HG03196 (cell line): ENCODE results near the gene ANKRD63.

Source experiments
- ATAC-seq: cut with Tn5 transposase; IDR thresholded peaks from one replicate; pipeline ENCODE4 v1.9.1; 2021; ENCODE audit not compliant: unreplicated experiment

The ANKRD63 gene

GRCh38 chr15:40279437-40280141 lies 3.3 kb downstream of the ANKRD63 start:
- ATAC-seq: no peak

- no peak for ATAC-seq
Observed at GRCh38 chr15:40278026-40278425, 4.8 kb downstream of the ANKRD63 start.

- ATAC-seq: no peak
Observed at GRCh38 chr15:40277471-40277870, 5.4 kb downstream of the ANKRD63 start.

GRCh38 chr15:40276927-40277326 lies 5.9 kb downstream of the ANKRD63 start:
- no peak for ATAC-seq

- ATAC-seq: no peak
Observed at GRCh38 chr15:40275954-40276353, 6.9 kb downstream of the ANKRD63 start.

- ATAC-seq: no peak
Observed at GRCh38 chr15:40275523-40275922, 7.3 kb downstream of the ANKRD63 start.

GRCh38 chr15:40274350-40275274 lies 8.3 kb downstream of the ANKRD63 start:
- ATAC-seq: no peak

- no peak for ATAC-seq
Observed at GRCh38 chr15:40273428-40273827, 9.4 kb downstream of the ANKRD63 start.

- ATAC-seq: no peak
Observed at GRCh38 chr15:40272485-40273056, 10.3 kb downstream of the ANKRD63 start.

- no peak for ATAC-seq
Observed at GRCh38 chr15:40271685-40272484, 11.0 kb downstream of the ANKRD63 start.

GRCh38 chr15:40270246-40270995 lies 12.4 kb downstream of the ANKRD63 start:
- no peak for ATAC-seq

GRCh38 chr15:40269604-40270003 lies 13.3 kb downstream of the ANKRD63 start:
- ATAC-seq: no peak

GRCh38 chr15:40267670-40268069 lies 15.2 kb downstream of the ANKRD63 start:
- ATAC-seq: no peak

- ATAC-seq: no peak
Observed at GRCh38 chr15:40266828-40267304, 16.0 kb downstream of the ANKRD63 start.

- no peak for ATAC-seq
Observed at GRCh38 chr15:40265875-40266274, 17.0 kb downstream of the ANKRD63 start.

- no peak for ATAC-seq
Observed at GRCh38 chr15:40265355-40265754, 17.5 kb downstream of the ANKRD63 start.

- ATAC-seq: no peak
Observed at GRCh38 chr15:40264321-40265153, 18.3 kb downstream of the ANKRD63 start.

- ATAC-seq: no peak
Observed at GRCh38 chr15:40263024-40263754, 19.7 kb downstream of the ANKRD63 start.

- ATAC-seq: no peak
Observed at GRCh38 chr15:40259021-40259420, 23.8 kb downstream of the ANKRD63 start.
